GM19240 (cell line): ENCODE data around the gene EPM2A.

ENCODE experiments used
- DNase-seq: peaks from one replicate; pipeline ENCODE4 v3.0.0; 2011; ENCODE audit warnings: low spot score; ENCODE audit not compliant: insufficient read length

EPM2A gene

DNA sequence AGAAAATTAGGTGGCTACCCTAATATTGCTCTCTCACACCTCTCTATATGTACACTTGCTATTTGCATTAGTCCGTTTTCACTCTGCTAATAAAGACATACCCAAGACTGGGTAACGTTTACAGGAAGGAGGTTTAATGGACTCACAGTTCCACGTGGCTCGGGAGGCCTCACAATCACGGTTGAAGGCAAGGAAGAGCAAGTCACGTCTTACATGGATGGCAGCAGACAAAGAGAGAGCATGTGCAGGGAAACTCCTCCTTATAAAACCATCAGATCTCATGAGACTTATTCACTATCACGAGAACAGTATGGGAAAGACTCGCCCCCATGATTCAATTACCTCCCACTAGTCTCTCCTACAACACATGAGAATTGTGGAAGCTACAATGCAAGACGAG is 53.4 kb downstream of the EPM2A start:
- DNase-seq = no peak

DNA sequence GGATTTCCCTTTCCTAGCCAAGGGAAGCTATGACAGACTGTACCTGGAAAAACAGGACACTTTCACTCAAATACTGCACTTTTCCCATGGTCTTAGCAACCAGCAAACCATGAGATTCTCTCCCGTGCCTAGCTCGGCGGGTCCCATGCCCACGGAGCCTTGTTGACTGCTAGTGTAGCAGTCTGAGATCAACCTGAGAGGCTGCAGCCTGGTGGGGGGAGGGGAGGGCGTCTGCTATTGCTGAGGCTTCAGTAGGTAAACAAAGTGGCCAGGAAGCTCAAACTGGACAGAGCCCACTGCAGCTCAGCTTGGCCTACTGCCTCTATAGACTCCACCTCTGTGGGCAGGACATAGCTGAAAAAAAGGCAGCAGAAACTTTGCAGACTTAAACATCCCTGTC is 61.8 kb downstream of the EPM2A start:
- no peak for DNase-seq

DNA sequence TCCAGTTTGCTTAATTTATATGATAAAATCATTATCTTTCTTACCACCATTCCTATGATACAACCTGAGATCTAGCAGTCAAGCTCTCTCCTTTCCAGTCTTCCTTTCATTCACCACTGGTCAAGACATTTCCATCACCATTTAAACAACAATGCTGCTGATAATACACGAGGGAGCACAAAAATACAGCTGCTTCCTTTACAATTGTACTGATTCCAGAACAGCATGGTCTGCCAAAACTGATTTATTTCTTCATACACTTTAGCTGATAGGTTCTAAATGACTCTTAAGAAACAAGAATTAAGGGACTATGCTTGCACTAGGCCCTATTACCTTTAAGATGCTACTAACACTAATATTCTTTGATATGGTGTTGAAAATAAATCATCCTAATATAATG is 65.0 kb downstream of the EPM2A start:
- no peak for DNase-seq

DNA sequence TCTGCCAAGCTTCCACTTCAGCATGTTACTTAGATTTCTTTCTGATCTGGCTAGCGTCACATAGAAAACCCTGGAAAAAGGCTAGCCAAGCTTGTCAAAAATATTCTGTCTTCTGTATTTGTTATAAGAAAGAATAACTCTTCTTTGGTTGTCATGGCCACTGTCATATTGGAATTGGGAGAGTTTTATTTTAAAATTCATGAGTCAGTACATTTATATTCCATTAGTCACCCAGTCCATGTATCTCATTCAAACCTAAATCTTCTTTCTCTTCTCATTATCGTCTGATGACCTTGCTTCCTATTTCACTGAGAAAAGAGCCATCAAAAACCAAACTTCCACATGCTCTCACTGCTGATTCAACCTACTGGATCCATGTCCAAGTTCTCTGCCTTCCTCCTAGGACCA is 65.7 kb downstream of the EPM2A start:
- DNase-seq = no peak

DNA sequence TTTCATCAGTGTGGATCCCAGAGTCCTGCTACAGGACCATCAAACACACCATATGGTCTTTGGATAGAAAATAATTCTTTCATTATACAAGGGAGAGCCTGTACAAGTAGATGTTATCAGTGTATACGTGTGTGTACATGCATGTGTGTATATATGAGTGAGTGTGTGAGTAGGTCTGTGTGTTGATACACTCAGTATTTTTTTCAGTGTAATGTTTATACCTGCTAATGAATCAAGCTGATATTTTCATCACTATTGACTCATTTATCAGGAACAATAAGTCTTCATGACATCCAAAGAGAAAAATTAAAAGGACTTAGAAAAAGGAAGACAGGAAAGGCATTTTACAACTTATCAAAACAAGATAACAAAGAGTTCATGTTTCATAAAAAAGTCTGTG is 66.5 kb downstream of the EPM2A start:
- no peak for DNase-seq

DNA sequence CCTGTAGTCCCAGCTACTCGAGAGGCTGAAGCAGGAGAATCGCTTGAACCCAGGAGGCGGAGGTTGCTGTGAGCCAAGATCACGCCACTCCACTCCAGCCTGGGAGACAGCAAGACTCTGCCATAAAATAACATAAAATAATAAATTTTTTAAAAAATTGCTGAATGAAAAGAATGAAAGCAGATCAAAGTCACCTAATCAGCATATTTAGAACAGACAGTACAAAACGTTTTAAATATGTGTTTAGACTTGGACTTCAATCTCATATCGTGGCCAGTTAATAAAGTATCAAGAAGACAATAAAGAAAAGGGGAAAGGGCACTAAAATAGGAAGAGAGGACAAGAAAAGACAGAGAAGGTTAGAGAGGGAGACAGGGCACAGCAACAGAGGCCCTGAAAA is 74.6 kb downstream of the EPM2A start:
- DNase-seq = no peak

DNA sequence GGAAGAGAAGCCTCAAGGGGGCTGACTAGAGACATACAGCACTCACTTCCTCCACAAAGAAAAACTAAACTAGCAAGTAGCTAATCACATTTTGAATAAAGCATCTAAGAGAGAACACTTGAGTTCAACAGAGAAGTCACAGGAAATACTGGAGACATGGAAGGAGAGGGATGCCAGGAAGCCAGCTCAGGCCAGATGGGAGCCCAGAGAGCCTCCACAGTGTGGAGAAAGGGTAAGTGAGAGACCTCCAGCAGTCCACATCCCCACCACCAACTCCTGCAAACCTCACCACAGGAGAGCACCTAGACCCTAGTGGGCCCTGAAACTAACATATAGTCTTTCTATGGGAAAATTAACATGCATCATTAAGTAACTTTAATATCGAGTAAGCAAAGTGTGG is 79.2 kb downstream of the EPM2A start:
- no peak for DNase-seq

DNA sequence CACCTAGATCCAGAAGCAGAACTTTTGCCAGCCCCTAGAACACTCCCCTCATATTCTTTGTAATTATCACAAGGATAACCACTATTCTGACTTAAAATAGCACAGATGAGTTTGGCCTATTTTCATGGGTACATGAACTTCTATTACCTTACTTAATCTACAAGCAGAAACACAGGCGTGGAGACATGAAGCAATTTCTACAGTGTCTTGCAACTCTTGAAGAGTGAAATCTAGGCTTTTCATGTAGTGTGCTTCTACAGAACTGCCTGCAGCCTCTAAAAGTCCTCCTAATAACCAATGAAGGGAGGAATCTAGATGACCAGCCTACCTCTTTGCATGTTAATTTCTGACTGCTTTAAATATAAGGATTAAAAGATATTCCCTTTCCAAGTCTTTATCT is 82.7 kb downstream of the EPM2A start:
- no peak for DNase-seq

DNA sequence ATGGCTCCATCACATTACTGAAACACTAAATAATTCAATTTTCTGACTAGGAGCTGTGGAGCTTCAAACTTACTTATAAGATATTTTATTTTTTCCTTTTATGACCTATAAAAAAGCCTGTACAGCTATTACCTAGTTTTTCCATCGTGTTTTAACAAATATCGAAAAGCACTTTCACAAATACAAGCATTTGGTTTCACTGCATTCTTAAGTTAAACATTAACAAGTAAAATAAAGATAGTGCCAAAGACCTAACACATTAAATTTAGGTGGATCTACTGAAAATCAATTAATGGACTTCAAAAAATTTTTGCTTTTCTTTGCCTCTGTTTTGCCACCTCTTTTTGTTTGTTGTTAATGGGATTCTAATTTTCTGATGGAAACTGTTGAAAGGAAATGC is 83.3 kb downstream of the EPM2A start:
- no peak for DNase-seq

DNA sequence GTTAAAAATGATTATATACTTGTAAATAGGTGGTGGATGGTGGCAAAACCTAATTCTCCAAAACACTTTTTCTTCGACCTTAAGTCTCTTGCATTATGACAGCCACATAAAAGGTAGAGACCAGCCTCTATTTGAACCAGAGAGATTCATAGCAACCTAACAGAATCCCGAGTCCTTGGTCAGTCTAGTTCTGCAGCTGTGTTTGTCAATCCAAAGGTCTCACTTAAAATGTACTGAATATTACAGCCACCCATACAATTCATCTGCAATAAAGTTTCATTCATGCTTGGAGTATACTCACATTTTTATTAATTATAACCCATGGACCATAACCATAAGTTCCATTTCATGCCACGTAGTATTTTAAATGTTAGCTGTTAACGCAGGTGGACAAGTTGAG is 87.2 kb downstream of the EPM2A start:
- DNase-seq = no peak

DNA sequence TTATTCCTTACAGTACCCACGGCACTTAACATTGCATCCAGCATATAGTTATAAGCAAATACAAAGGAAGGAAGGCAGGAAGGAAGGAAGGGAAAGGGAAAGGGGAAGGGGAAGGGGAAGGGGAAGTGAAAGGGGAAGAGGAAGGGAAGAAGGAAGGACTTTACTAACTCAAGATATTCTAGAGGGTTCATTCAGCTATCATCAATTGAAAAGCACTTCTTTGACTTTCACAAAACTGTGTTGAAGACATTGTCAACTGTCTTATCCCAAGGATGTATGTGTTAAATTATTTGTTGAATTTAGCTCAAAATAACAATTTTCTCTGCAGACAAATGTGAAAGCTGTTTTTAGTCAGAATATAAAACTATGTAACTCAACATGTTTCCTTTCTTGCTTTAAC is 87.7 kb downstream of the EPM2A start:
- DNase-seq = no peak

DNA sequence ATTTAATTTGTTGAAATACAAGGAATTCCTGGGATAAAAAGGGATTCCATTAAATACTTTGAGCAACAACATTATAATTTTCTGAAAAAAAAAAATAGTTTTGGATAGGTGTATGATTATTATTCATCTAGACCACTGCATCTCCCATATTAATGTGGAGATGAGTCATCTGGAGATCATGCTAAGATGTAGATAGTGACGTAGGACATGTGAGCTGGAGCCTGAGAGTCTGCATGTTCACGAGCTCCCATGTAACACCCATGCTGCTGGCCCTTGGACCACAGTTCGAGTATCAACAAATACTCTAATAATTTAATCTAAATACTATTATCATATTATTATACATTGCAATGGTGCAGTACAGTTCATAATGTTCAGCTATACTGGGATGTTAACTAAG is 91.6 kb downstream of the EPM2A start:
- DNase-seq = no peak

DNA sequence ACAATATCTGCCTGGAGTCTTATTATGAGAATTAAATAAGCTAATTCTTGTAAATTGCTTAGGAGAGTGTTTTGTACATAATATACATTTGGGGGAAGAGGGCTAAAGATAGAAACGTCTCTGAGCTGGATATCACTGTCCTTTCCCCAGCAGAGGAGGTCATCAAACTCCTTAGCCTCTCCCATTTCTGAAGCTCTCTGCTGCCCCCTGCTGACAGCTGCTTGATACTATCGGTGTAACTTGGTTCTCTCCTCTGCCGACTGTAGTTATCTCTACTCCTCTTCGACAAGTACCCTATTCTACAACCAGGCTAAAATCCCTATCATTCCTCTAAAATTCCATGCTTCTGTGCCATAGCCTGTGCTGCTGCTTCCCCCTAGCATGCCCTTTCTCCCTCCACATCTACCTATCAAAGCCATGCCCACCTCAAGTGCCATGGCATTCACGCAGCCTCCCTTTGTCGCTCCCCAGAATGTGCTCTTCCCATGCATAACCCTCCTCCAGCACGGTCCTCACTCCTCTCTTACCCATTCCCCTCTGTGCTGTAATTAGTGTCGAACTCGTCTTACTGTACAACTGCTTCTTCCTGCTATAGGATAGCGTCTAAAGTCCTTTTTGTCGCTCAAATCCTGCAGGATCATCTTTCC is 101.2 kb downstream of the EPM2A start:
- peak; percentile 51 for DNase-seq

DNA sequence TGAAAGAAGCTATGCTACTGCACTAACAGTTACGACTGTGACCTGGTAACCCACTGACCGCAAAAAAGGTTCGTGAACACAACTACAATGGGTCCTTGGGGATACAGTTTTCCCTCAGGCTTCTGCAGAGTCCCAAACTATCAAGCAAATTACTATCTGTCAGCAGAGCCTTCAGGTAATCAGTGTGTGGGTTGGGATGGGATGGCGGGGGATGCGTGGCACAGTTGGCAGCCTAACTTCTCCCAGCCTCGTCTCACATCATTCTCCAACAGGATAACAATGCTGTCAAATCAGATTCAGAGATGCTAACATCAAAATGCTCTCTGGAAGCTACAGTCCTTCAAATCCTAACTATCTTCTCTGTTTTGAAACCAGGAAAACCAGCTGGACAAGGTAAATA is 102.3 kb downstream of the EPM2A start:
- no peak for DNase-seq

DNA sequence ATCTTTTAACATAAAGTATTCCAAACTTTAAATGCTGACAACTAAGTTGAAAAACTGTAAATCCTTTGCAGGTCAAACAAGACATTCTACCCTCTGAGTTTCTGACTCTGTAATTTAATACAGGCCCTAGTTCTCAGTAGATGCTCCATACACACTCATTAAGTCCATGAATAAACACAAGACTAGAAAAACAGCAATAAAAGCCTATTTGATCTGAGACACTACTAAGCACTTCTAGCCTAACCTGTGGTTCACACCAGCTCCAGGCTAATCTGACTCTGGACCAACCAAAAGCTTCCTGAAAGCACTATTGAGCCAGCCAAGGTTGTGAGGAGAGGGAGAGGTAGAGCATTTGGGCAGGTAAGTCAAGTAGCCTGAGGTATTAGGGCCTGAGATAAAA is 103.9 kb downstream of the EPM2A start:
- DNase-seq = no peak

DNA sequence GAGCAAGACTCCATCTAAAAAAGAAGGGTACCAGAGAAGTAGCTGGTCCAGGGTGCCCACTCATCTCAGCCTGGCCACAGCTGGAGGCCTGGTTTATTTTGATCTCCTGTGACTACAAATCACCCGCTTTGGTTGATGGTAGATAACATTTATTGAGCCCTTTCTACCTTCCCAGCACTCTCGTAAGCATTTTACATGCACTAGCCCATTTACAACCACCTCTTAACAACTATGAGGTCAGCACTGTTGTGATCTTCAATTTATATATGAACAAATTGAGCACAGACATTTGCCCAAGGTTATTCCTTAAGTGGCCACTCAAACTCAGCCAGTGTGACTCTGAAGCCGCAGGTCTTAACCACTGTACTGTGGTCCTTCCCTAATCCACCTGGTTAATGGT is 104.7 kb downstream of the EPM2A start:
- DNase-seq = no peak

DNA sequence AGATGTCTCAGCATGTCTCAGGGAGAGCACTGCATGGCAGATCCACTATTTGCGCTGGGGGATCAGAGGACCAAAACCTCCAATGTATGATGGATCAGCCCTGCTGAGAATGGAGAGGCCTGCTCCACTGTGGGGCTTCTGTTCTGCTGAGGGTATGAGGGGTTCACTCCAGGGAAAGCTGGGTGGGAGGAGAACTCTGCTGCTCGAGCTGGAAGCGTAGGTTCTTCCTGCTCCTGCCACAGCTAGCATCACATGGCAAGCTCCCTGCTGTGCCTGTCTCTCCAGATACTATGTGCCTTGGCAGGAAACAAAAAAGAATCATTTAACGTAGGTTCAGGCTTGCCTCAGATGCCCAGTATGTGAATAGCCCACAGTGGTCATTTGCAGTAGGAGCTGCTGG is 105.8 kb downstream of the EPM2A start:
- DNase-seq = no peak

DNA sequence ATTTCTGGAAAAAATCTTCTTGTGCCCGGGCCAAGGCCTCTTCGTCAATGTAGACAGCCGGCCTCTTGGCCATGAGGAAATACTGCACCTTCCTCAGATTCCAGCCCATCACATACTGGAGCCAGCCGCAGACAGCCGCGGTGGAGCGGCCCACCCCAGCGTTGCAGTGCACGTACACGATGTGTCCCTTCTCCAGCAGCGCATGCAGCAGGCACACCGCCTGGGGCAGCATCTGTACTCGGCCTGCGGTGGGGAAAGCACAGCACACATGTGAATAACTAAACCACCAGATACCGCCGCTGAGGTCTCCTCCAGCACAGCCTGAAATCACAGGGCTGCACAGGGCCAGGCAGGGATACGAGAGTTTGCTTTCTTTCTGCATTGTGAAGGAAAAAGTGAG is 107.9 kb downstream of the EPM2A start:
- DNase-seq = no peak

DNA sequence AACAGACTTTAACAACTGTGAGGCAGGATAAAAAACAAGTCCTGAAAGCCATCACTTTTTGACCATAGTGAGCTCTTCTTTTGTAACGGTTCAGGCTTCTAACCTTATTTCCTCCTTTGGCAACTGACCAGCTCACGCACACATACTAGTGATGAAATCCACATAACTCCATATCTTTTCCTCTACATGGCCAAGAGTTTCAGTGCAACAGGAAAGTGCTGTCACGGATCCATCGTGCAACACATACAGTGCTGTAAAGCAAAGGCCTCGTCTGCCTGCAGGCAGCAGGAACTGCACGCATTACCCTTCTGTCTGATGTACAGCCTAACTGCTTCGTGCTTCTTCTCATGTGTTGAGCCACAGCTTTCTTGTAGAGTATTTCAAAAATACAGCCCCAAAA is 108.5 kb downstream of the EPM2A start:
- no peak for DNase-seq

DNA sequence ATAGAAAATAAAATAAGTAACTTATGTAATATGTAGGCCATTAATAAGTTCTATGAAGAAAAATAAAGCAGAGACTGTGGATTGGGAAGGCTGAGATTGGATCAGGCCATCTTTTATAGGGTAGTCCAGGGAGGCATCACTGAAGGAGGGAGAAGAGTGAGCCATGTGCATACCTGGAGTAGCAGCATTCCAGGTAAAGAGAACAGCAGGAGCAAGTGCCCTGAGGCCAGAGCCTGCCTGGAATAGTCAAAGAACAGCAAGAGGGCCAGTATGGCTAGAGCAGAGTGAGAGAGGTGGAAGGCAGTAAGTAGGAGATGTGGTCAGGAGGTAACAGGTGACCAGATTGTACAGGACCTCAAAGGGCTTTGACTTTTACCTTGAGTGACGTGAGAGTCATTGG is 112.1 kb downstream of the EPM2A start:
- no peak for DNase-seq

DNA sequence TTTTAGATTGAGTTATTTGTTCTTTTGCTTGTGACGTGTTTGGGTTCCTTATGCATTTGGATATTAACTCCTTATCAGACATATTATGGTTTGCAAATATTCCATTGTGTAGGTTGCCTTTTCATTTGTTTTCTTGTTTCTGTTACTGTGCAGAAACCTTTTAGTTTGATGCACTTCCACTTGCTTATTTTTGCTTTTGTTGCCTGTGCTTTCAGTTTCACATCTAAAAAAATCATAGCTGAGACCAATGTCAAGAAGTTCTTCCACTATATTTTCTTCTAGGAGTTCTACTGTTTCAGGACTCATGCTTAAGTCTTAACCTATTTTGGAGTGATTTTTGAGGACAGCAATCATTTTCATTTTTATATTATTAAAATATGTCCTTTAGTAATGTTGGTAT is 113.5 kb downstream of the EPM2A start:
- DNase-seq = no peak

DNA sequence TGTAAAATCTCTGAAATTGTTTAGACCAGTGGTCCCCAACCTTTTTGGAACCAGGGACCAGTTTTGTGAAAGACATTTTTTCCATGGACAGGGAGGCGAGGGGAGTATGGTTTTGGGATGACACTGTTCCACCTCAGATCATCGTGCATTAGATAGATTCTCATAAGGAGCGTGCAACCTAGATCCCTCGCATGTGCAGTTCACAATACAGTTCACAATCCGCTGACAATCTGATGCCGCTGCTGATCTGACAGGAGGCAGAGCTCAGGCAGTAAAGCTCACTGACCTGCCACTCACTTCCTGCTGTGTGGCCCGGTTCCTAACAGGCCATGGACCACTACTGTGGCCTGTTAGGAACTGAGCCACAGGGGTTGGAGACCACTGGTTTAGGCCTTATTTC is 115.2 kb downstream of the EPM2A start:
- DNase-seq = no peak

DNA sequence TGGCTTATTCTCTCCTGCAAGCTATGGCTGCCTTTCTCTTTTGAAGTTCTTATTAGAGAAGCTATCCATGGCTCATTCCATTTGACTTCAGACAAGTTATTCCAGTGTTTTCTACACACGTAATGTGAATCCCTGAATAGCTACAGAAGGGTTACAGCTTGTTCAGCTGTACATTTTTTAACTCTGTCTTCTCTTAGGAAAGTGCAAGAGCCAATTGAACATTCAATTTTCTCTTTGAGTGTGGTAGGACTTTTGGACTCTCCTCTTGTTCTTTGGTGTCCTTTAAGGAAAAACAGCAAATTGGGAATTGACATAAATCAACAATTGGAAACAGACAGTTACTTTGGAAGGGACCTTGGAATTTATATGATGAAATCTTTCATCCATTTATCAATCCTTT is 125.8 kb downstream of the EPM2A start:
- no peak for DNase-seq

DNA sequence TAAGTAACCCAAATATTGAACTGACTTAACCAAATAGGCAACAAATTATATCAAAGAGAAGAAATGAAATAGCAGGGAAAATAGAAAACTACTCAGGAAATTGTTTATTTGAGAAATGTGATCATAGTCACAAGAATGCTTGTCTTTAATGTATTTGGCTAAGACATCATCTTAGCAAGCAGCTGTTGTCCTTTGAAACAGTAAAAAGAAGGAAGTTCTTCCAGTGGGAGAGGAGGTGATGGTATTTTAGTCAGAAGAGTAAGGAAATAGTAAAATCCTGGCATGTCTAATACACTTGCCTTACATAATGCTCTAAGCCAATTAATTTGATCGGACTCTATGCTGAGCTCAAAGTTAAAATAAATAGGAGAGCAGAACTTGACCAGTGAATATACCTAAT is 126.5 kb downstream of the EPM2A start:
- DNase-seq = no peak
